HepG2 (cell line): Measurements from ENCODE around the gene MITF. TPM values are rescaled to one million over a fixed set of nuclear protein-coding genes. Genes with fewer than 3 reads are reported as not detected.

ENCODE experiments used
- ATAC-seq: fragments of 200-7000 bp; cut with Tn5 transposase; 3 replicates; pipeline ENCODE4 v1.9.1; 2020; ENCODE audit warnings: mild to moderate bottlenecking, moderate library complexity
- BruUV-seq: library from RNA; stranded (reverse); fragments of 400-500 nt; replicated peaks from 2 replicates; lab custom pipeline; 2021; lab: Mats Ljungman, UMichigan
- CTCF ChIA-PET: fragments of 300-600 bp; formaldehyde crosslinking; extraction: SDS; loops from one replicate; lab custom pipeline; 2021; ENCODE audit warnings: low total read pairs, inconsistent platforms, low intra/inter-chr PET ratio; lab: Yijun Ruan, JAX
- POLR2A ChIA-PET: fragments of 350-600 bp; sonication (Branson Sonifier 250); formaldehyde crosslinking; loops from one replicate; lab custom pipeline; 2020; ENCODE audit warnings: antibody characterized with exemption, inconsistent platforms; lab: Yijun Ruan, JAX
- DNase-seq: peaks from one replicate; pipeline ENCODE4 v3.0.0-alpha.2; 2015; ENCODE audit warnings: low spot score
- FAIRE-seq: peaks from 3 replicates; lab custom pipeline; 2011; peaks lifted over from hg19 to GRCh38; lab: Jason Lieb, UNC
- H2AFZ ChIP-seq: one replicate; pipeline ENCODE4 v1.6.1; 2011; ENCODE audit warnings: low read length, inconsistent platforms
- H3K27ac ChIP-seq: fragments of 300-600 bp; 3 replicates; pipeline ENCODE4 v1.8.0; 2011; ENCODE audit warnings: mixed run types, mild to moderate bottlenecking, mixed read lengths, low read length, inconsistent platforms; ENCODE audit not compliant: insufficient read depth; ENCODE audit errors: extremely low read length
- H3K27me3 ChIP-seq, 2 experiments: fragments of 200-600 bp in 1 of 2; 2 replicates in 1 of 2; 3 replicates in 1 of 2; pipeline versions ENCODE4 v1.6.0 to v1.8.0; 2011; ENCODE audit warnings: low read length in 2 of 2, mild to moderate bottlenecking in 2 of 2, moderate library complexity in 2 of 2, inconsistent platforms in 1 of 2; ENCODE audit not compliant: insufficient read depth in 2 of 2, control insufficient read depth in 1 of 2
- H3K36me3 ChIP-seq, 2 experiments: fragments of 200-600 bp in 1 of 2; replicated peaks in 1 of 2; 2 replicates in 1 of 2; 3 replicates in 1 of 2; pipeline versions ENCODE4 v1.5.1 to v1.8.0; 2011; ENCODE audit warnings: low read length in 2 of 2, inconsistent platforms in 1 of 2; ENCODE audit not compliant: insufficient read depth in 2 of 2, control insufficient read depth in 1 of 2
- H3K4me1 ChIP-seq: 2 replicates; pipeline ENCODE4 v1.5.1; 2012; ENCODE audit warnings: low read length, inconsistent platforms; ENCODE audit not compliant: insufficient read depth
- H3K4me2 ChIP-seq: 2 replicates; pipeline ENCODE4 v1.6.0; 2011; ENCODE audit warnings: low read depth, low read length, inconsistent platforms
- H3K4me3 ChIP-seq, 3 experiments: fragments of 200-600 bp in 1 of 3; sonication (generic), shearing (Covaris generic) in 1 of 3; replicated peaks in 1 of 3; 2 replicates each; pipeline ENCODE4 v1.5.1; 2011 to 2016; ENCODE audit warnings: low read length in 3 of 3, inconsistent platforms in 2 of 3, low read depth in 2 of 3, mild to moderate bottlenecking in 2 of 3, control low read depth in 1 of 3, mixed read lengths in 1 of 3; ENCODE audit not compliant: insufficient read depth in 1 of 3
- H3K79me2 ChIP-seq: one replicate; pipeline ENCODE4 v1.6.1; 2011; ENCODE audit warnings: low read length, inconsistent platforms; ENCODE audit not compliant: insufficient read depth
- H3K9ac ChIP-seq: 2 replicates; pipeline ENCODE4 v1.6.0; 2011; ENCODE audit warnings: mild to moderate bottlenecking, low read depth, low read length, inconsistent platforms; ENCODE audit not compliant: insufficient read depth
- H3K9me3 ChIP-seq: 2 replicates; pipeline ENCODE4 v1.5.1; 2012; ENCODE audit warnings: mild to moderate bottlenecking, low read length
- H4K20me1 ChIP-seq: 2 replicates; pipeline ENCODE4 v1.6.0; 2011; ENCODE audit warnings: inconsistent platforms, mild to moderate bottlenecking, low read length, moderate library complexity; ENCODE audit not compliant: insufficient read depth
- AKAP8 ChIP-seq: sonication (generic); formaldehyde crosslinking; IDR thresholded peaks from 2 replicates; pipeline ENCODE4 v1.5.1; 2020; ENCODE audit warnings: mild to moderate bottlenecking, missing genetic modification reagents
- ASH2L ChIP-seq: fragments of 300-600, 200-600 bp; sonication (generic); IDR thresholded peaks from 2 replicates; pipeline ENCODE4 v1.7.0; 2017; ENCODE audit warnings: low read depth, mild to moderate bottlenecking, moderate library complexity, mixed read lengths, low read length; ENCODE audit not compliant: insufficient read length
- IRX3 ChIP-seq: sonication (generic); formaldehyde crosslinking; IDR thresholded peaks from 2 replicates; pipeline ENCODE4 v1.8.1; 2023; ENCODE audit warnings: mild to moderate bottlenecking, low read depth, missing genetic modification reagents, borderline replicate concordance
- KMT2B ChIP-seq: IDR thresholded peaks from 2 replicates; pipeline ENCODE4 v1.6.1; 2016; ENCODE audit warnings: missing genetic modification reagents, missing compliant biosample characterization
- ZBTB3 ChIP-seq: sonication (generic); formaldehyde crosslinking; IDR thresholded peaks from 2 replicates; pipeline ENCODE4 v1.4.0; 2020; ENCODE audit warnings: low read depth, mild to moderate bottlenecking, moderate library complexity, missing genetic modification reagents, borderline replicate concordance
- ZBTB7A ChIP-seq: sonication (generic); formaldehyde crosslinking; IDR thresholded peaks from 2 replicates; pipeline ENCODE4 v1.8.0; 2022; ENCODE audit warnings: mild to moderate bottlenecking, missing genetic modification reagents
- ZNF562 ChIP-seq: sonication (generic); formaldehyde crosslinking; IDR thresholded peaks from 2 replicates; pipeline ENCODE4 v1.8.0; 2022; ENCODE audit warnings: missing genetic modification reagents, borderline replicate concordance
- ZNF629 ChIP-seq: sonication (generic); formaldehyde crosslinking; conservative IDR thresholded peaks from 2 replicates; pipeline ENCODE4 v1.5.0; 2020; ENCODE audit warnings: missing genetic modification reagents
- WGBS: methylation state at CpG from one replicate; pipeline ENCODE4 v1.1.6; 2017; ENCODE audit warnings: low lambda C conversion rate; 5-methylcytosine and 5-hydroxymethylcytosine counted together
- in situ Hi-C: cut with HindIII; loops from 2 replicates; pipeline ENCODE4 v1.10.0; 2017; ENCODE audit warnings: low pct_unique_long_range_greater_than_20kb; ENCODE audit not compliant: extremely low pct_ligation_motif_present
- intact Hi-C: fragments of 100-400 bp; cut with micrococcal nuclease; formaldehyde crosslinking; loops from one replicate; pipeline ENCODE4 v1.10.0; 2022; ENCODE audit not compliant: unreplicated experiment
- polyA plus RNA-seq, 8 experiments: library from polyadenylated mRNA; depleted of rRNA in 3 of 8; stranded (reverse) in 7 of 8; unstranded in 1 of 8; fragments of >200 nt; fragmentation: Illumina TruSeq in 4 of 8; extraction: Trizol in 4 of 8; gene quantifications; 2 replicates each; pipeline versions ENCODE4 v1.2.1 to v1.2.3, GENCODE V29; 2011 to 2016; ENCODE audit warnings: low read depth in 4 of 8, missing spikeins in 1 of 8, mixed read lengths in 1 of 8; ENCODE audit not compliant: insufficient read depth in 1 of 8
- total RNA-seq, 5 experiments: library from RNA; depleted of rRNA; stranded (reverse); fragments of >200 nt; fragmentation: Illumina TruSeq; extraction: Trizol; gene quantifications; 2 replicates each; pipeline ENCODE4 v1.2.3, GENCODE V29; 2016; ENCODE audit warnings: low read depth in 1 of 5
- TF ChIP-seq, protein P1 (sequence below): sonication (generic); formaldehyde crosslinking; IDR thresholded peaks from 2 replicates; pipeline ENCODE4 v1.5.1; 2020; ENCODE audit warnings: mild to moderate bottlenecking, moderate library complexity, missing genetic modification reagents
- TF ChIP-seq, protein P2 (sequence below): sonication (generic); formaldehyde crosslinking; IDR thresholded peaks from 2 replicates; pipeline ENCODE4 v1.5.1; 2020; ENCODE audit warnings: missing genetic modification reagents, mild to moderate bottlenecking, borderline replicate concordance
- TF ChIP-seq, protein P3 (sequence below): sonication (generic); formaldehyde crosslinking; IDR thresholded peaks from 2 replicates; pipeline ENCODE4 v1.5.1; 2020; ENCODE audit warnings: missing genetic modification reagents, mild to moderate bottlenecking, borderline replicate concordance
- TF ChIP-seq, protein P4 (sequence below): sonication (generic); formaldehyde crosslinking; IDR thresholded peaks from 2 replicates; pipeline ENCODE4 v1.4.0; 2020; ENCODE audit warnings: low read depth, mild to moderate bottlenecking, missing genetic modification reagents
- TF ChIP-seq, protein P5 (sequence below): sonication (generic); formaldehyde crosslinking; IDR thresholded peaks from 2 replicates; pipeline ENCODE4 v1.4.0; 2020; ENCODE audit warnings: missing genetic modification reagents
- TF ChIP-seq, protein P6 (sequence below): sonication (generic); formaldehyde crosslinking; conservative IDR thresholded peaks from 2 replicates; pipeline ENCODE4 v1.8.0; 2022; ENCODE audit warnings: low read depth, missing genetic modification reagents

The MITF gene
- total and polyA plus RNA-seq, 2 of the 13 experiments (the other 11 are each of a cell fraction or from before 2014, with no cell fraction given) = 0.12 to 0.38 TPM

DNA sequence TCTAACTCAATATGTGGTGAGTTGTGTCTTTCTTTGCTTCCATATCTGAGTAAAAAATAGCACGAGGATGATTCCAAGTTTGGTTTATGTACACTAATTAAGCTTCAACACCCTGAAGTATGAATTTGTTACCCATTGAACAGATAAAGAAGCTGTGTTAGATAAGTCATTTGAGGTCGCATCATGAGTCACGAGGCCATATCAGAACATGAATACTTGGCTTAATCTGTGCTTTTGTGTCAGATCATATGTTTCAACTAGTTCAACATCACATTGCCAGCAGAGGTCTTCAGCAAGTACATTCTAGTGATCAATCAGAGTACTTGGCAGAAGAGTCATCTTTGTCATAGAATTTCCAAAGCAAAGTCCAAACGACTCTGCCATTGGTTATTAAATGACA is 26.3 kb upstream of the MITF start:
- DNase-seq = no peak
- H3K4me2 ChIP-seq = no peak overlapping the region
- CTCF ChIA-PET = no interaction called here
- H3K27me3 ChIP-seq = no peaks in the 10 kb centered on the region; a peak in 1 of 5 replicates
- no peak overlapping the region for H2AFZ ChIP-seq
- H3K9me3 ChIP-seq = no peaks in the 10 kb centered on the region
- no peaks in the 10 kb centered on the region for H4K20me1 ChIP-seq
- no peaks in the 10 kb centered on the region for H3K4me1 ChIP-seq
- no peak overlapping the region for H3K4me3 ChIP-seq
- no peak for TF ChIP-seq KMT2B
- TF ChIP-seq, protein P1, sequence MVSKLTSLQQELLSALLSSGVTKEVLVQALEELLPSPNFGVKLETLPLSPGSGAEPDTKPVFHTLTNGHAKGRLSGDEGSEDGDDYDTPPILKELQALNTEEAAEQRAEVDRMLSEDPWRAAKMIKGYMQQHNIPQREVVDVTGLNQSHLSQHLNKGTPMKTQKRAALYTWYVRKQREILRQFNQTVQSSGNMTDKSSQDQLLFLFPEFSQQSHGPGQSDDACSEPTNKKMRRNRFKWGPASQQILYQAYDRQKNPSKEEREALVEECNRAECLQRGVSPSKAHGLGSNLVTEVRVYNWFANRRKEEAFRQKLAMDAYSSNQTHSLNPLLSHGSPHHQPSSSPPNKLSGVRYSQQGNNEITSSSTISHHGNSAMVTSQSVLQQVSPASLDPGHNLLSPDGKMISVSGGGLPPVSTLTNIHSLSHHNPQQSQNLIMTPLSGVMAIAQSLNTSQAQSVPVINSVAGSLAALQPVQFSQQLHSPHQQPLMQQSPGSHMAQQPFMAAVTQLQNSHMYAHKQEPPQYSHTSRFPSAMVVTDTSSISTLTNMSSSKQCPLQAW = no peak
- no peak for TF ChIP-seq ZBTB3 (CRISPR knock-in tag)
- TF ChIP-seq, protein P2, sequence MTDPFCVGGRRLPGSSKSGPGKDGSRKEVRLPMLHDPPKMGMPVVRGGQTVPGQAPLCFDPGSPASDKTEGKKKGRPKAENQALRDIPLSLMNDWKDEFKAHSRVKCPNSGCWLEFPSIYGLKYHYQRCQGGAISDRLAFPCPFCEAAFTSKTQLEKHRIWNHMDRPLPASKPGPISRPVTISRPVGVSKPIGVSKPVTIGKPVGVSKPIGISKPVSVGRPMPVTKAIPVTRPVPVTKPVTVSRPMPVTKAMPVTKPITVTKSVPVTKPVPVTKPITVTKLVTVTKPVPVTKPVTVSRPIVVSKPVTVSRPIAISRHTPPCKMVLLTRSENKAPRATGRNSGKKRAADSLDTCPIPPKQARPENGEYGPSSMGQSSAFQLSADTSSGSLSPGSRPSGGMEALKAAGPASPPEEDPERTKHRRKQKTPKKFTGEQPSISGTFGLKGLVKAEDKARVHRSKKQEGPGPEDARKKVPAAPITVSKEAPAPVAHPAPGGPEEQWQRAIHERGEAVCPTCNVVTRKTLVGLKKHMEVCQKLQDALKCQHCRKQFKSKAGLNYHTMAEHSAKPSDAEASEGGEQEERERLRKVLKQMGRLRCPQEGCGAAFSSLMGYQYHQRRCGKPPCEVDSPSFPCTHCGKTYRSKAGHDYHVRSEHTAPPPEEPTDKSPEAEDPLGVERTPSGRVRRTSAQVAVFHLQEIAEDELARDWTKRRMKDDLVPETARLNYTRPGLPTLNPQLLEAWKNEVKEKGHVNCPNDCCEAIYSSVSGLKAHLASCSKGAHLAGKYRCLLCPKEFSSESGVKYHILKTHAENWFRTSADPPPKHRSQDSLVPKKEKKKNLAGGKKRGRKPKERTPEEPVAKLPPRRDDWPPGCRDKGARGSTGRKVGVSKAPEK = no peak
- TF ChIP-seq ZNF629 = no peak
- no peak for TF ChIP-seq IRX3 (CRISPR knock-in tag)
- no peak for TF ChIP-seq ASH2L
- TF ChIP-seq, protein P3, sequence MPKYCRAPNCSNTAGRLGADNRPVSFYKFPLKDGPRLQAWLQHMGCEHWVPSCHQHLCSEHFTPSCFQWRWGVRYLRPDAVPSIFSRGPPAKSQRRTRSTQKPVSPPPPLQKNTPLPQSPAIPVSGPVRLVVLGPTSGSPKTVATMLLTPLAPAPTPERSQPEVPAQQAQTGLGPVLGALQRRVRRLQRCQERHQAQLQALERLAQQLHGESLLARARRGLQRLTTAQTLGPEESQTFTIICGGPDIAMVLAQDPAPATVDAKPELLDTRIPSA (CRISPR knock-in tag) = no peak
- TF ChIP-seq AKAP8 (CRISPR knock-in tag) = no peak
- TF ChIP-seq, protein P4, sequence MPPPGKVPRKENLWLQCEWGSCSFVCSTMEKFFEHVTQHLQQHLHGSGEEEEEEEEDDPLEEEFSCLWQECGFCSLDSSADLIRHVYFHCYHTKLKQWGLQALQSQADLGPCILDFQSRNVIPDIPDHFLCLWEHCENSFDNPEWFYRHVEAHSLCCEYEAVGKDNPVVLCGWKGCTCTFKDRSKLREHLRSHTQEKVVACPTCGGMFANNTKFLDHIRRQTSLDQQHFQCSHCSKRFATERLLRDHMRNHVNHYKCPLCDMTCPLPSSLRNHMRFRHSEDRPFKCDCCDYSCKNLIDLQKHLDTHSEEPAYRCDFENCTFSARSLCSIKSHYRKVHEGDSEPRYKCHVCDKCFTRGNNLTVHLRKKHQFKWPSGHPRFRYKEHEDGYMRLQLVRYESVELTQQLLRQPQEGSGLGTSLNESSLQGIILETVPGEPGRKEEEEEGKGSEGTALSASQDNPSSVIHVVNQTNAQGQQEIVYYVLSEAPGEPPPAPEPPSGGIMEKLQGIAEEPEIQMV (CRISPR knock-in tag) = no peak
- TF ChIP-seq ZNF562 = no peak
- TF ChIP-seq, protein P5, sequence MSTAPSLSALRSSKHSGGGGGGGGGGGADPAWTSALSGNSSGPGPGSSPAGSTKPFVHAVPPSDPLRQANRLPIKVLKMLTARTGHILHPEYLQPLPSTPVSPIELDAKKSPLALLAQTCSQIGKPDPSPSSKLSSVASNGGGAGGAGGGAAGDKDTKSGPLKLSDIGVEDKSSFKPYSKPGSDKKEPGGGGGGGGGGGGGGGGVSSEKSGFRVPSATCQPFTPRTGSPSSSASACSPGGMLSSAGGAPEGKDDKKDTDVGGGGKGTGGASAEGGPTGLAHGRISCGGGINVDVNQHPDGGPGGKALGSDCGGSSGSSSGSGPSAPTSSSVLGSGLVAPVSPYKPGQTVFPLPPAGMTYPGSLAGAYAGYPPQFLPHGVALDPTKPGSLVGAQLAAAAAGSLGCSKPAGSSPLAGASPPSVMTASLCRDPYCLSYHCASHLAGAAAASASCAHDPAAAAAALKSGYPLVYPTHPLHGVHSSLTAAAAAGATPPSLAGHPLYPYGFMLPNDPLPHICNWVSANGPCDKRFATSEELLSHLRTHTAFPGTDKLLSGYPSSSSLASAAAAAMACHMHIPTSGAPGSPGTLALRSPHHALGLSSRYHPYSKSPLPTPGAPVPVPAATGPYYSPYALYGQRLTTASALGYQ (CRISPR knock-in tag) = no peak
- TF ChIP-seq, protein P6, sequence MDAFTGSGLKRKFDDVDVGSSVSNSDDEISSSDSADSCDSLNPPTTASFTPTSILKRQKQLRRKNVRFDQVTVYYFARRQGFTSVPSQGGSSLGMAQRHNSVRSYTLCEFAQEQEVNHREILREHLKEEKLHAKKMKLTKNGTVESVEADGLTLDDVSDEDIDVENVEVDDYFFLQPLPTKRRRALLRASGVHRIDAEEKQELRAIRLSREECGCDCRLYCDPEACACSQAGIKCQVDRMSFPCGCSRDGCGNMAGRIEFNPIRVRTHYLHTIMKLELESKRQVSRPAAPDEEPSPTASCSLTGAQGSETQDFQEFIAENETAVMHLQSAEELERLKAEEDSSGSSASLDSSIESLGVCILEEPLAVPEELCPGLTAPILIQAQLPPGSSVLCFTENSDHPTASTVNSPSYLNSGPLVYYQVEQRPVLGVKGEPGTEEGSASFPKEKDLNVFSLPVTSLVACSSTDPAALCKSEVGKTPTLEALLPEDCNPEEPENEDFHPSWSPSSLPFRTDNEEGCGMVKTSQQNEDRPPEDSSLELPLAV (CRISPR knock-in tag) = no peak
- TF ChIP-seq ZBTB7A = no peak
- no peak for FAIRE-seq
- H3K36me3 ChIP-seq = no peaks in the 10 kb centered on the region
- intact Hi-C loops = no loop called here
- in situ Hi-C loops = no loop called here
- BruUV-seq = no TSS peak
- POLR2A ChIA-PET = no interaction called here
- H3K79me2 ChIP-seq = no peaks in the 10 kb centered on the region
- no peak for ATAC-seq
- no peak overlapping the region for H3K27ac ChIP-seq
- no peak overlapping the region for H3K9ac ChIP-seq
- 20% methylated on average over 4 of the region's 4 CpGs for WGBS
